Amniotic stem cell (primary cell): ENCODE data around the gene HCST.
"Not testable (repeated sequence)": the region's sequence is repeated elsewhere in the genome, so short reads cannot be mapped to it uniquely, and the experiment has no call there.

Source experiments
- DNase-seq: peaks from one replicate; lab custom pipeline; 2025; lab: John Stamatoyannopoulos, UW

HCST gene

DNA sequence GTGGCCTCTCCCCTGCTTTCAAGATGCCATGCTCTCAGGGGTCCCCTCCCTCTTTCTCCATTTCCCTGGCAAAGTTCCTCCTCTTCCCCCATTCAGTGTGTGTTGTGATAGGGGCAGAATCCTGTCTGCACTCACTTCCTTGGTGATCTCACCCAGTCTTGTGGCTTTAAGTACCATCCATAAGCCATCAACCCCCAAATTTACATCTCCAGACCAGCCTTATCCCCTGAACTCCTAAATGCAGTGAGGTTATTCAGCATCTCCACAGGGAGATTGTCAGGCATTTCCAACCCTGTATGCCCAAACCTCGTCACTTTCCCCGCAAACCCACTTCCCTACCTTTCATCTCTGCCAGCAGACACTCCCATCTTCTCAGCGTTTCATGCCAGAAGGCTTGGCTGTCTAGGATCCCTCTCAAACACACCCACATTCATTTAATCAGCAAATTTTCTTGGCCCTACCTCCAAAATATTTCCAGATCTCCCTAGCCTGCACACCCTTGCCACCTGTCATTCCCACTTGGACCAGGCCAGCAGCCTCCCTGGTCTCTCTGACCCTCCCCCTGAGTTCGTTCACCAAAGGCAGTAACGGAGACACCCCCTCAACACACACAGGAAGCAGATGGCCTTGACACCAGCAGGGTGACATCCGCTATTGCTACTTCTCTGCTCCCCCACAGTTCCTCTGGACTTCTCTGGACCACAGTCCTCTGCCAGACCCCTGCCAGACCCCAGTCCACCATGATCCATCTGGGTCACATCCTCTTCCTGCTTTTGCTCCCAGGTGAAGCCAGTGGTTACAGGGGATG lies at the start of gene HCST:
TSS of gene HCST (plus strand) at position 676 of the 808 bp plus-strand sequence. CDS start at position 741, 65 bp downstream.
- DNase-seq = no peak

GRCh38 chr19:35853038-35853756 lies 49.1 kb upstream of the HCST start:
- no peak for DNase-seq

DNA sequence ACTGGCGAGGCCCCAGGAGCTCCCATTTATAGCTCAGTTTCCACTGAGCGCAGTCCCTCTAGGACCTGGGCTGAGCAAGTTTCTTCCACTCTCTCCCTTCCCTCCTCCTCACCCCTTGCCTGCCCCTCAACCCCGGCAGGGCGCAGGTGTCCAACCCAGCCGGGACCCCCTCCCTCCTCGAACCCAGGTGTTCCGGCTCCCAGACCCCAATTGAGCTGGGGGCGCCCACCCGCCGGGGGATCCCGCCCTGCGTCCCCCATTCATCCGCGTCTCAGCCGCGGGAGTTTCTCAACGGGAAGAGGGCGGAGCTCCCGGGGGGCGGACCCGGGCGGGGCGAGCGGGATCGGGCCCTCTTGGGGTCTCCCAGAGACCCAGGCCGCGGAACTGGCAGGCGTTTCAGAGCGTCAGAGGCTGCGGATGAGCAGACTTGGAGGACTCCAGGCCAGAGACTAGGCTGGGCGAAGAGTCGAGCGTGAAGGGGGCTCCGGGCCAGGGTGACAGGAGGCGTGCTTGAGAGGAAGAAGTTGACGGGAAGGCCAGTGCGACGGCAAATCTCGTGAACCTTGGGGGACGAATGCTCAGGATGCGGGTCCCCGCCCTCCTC lies 45.7 kb upstream of the HCST start, which contains the start of gene KIRREL2:
TSS of gene KIRREL2 (plus strand) at position 366 of the 604 bp plus-strand sequence. CDS start at position 575, 209 bp downstream.
- no peak for DNase-seq

- no peak for DNase-seq
Observed at GRCh38 chr19:35858311-35858710, 44.0 kb upstream of the HCST start.

DNA sequence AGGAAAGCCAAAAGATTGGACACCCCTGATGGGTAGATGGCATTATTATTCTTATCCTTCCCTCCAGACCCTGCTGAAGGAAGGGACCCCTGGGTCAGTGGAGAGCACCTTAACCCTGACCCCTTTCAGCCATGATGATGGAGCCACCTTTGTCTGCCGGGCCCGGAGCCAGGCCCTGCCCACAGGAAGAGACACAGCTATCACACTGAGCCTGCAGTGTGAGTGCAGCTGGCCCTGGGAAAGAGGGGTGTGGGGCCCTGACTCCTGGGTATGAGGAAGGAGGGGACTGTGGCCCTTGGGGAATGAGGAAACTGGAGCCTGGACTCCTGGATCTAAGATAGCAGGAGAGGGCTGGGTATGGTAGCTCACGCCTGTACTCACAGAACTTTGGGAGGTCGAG lies 42.9 kb upstream of the HCST start:
- no peak for DNase-seq

- DNase-seq = no peak
Observed at GRCh38 chr19:35860436-35860817, 41.9 kb upstream of the HCST start.

DNA sequence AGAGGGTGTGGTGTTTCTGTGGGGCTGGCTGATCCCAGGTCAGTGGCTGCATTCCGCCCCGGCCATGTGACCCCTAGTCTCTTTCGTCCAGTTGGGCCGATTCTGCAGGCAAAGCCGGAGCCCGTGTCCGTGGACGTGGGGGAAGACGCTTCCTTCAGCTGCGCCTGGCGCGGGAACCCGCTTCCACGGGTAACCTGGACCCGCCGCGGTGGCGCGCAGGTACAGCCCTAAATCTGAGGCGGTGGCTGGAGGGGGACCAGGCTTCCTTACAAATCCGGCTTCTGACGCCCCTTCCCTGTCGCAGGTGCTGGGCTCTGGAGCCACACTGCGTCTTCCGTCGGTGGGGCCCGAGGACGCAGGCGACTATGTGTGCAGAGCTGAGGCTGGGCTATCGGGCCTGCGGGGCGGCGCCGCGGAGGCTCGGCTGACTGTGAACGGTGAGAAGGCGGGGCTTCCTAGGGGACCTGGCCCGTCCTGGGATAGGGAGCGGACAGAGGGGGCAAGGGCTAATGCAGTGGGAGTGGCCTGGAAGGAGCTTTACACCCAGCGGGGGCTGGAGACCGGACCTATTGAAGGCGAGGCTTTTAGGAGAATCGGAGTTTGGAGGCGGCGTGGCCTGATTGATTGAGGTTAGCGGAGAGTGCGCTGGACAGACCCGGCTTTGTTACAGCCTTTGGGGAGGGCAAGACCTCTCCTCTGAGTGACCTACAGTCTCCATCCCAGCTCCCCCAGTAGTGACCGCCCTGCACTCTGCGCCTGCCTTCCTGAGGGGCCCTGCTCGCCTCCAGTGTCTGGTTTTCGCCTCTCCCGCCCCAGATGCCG lies 41.3 kb upstream of the HCST start:
- no peak for DNase-seq

GRCh38 chr19:35861640-35862160 lies 40.6 kb upstream of the HCST start:
- DNase-seq = no peak

GRCh38 chr19:35862528-35862927 lies 39.8 kb upstream of the HCST start:
- DNase-seq = no peak

DNA sequence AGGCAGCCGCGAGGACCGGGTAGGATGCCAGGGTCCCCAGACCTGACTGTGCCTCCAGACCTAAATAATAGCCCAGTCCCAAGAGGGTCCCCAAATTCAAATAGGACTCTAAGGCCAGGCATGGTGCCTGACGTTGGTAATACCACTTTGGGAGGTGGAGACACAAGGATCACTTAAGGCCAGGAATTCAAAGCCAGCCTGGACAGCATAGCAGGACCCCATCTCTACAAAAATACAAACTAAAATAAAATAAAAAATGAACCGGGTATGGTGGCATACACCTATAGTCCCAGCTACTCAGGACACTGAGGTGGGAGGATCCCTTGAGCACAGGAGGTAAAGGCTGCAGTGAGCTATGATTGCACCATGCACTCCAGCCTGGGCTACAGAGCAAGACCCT lies 39.3 kb upstream of the HCST start:
- DNase-seq = no peak

DNA sequence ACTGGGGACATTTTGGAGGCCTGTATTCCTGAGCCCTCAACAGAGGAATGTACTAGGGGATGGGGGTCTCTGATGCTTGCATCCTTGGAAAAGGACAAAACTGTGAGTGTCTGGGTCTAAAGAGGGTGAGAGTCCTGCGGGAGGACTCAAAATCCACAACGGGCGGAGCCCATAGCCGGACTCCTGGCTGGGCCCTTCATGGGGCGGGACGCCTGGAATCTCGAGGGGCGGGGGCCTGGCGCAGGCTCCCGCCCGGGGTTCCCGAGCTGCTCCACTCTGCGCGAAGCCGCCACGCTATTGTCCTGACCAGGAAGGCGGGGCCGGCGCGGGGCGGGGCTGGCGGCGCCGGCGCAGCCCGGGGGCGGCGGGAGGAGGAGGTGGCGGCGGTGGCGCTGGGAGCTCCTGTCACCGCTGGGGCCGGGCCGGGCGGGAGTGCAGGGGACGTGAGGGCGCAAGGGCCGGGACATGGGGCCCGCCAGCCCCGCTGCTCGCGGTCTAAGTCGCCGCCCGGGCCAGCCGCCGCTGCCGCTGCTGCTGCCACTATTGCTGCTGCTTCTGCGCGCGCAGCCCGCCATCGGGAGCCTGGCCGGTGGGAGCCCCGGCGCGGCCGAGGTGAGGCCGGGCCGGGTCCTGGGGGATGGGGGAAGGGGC lies 34.0 kb upstream of the HCST start, which contains the start of gene APLP1:
TSS of gene APLP1 (plus strand) at position 403 of the 651 bp plus-strand sequence. CDS start at position 466, 63 bp downstream.
- no peak for DNase-seq

DNA sequence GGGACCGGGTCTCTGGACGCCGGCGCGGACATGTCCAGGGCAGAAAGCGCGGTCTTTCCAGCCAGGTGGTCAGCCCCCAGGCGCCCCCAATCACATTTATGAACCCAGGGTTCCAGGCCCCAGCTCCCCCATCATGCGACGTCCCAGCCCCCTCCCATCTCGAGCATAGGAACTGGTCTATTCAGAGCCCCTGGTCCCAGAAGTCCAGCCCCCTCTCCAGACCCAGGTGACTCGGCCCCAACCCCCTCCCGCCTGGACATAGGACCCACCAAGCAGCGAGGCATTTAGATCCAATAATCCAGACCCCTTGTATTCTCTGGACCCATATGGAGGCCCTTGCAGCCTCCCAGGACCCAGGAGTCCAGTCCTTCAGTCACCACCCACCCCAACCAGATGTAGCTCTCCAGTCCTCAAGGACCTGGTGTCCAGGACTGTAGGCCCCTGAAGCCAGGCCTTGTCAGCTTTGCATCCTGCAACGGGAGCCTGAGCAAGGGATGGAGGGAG lies 33.5 kb upstream of the HCST start:
- DNase-seq = no peak

- DNase-seq = no peak
Observed at GRCh38 chr19:35869327-35870123, 32.8 kb upstream of the HCST start.

GRCh38 chr19:35870124-35870736 lies 32.1 kb upstream of the HCST start:
- not testable (repeated sequence) for DNase-seq

- DNase-seq = no peak
Observed at GRCh38 chr19:35870798-35871197, 31.5 kb upstream of the HCST start.

DNA sequence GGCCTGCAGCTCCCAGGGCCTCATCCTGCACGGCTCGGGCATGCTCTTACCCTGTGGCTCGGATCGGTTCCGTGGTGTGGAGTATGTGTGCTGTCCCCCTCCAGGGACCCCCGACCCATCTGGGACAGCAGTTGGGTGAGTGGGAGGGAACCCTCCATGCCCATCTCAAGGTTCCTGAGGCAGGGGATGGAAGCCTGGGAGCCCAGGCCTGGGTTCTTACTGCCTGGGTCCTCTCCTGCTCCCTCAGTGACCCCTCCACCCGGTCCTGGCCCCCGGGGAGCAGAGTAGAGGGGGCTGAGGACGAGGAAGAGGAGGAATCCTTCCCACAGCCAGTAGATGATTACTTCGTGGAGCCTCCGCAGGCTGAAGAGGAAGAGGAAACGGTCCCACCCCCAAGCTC lies 30.7 kb upstream of the HCST start:
- DNase-seq = no peak

DNA sequence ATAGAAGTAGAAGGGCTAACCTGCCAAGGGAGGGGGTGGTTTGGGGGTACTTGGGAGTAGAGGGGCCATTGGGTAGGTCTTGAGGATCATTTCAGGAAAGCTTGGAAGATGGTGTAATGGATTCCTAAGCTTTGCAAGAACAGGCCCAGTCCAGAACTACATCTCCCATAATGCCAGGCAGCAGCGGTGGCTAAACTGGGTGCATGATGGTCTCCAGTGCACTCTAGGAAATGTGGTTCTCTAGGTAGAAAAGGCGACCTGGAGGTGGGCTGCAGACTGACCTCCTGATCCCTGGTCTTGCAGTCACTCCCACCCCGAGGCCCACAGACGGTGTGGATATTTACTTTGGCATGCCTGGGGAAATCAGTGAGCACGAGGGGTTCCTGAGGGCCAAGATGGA lies 30.1 kb upstream of the HCST start:
- DNase-seq = no peak

GRCh38 chr19:35874392-35874930 lies 27.9 kb upstream of the HCST start:
- no peak for DNase-seq

DNA sequence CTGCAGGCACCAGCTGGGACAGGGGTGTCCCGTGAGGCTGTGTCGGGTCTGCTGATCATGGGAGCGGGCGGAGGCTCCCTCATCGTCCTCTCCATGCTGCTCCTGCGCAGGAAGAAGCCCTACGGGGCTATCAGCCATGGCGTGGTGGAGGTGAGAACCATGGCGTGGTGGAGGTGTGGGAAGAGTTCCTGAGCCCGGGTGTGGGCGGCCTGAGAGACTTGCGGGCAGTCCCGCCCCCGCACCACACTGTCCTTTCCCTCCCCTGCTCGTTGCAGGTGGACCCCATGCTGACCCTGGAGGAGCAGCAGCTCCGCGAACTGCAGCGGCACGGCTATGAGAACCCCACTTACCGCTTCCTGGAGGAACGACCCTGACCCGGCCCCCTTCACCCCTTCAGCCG lies 23.3 kb upstream of the HCST start:
- no peak for DNase-seq
